ENCODE results near the gene PGC. TPM values are rescaled to one million over a fixed set of nuclear protein-coding genes. Genes with fewer than 3 reads are reported as not detected.

Gene PGC
- total RNA-seq, 4 donors from 2014 or later = not detected

DNA sequence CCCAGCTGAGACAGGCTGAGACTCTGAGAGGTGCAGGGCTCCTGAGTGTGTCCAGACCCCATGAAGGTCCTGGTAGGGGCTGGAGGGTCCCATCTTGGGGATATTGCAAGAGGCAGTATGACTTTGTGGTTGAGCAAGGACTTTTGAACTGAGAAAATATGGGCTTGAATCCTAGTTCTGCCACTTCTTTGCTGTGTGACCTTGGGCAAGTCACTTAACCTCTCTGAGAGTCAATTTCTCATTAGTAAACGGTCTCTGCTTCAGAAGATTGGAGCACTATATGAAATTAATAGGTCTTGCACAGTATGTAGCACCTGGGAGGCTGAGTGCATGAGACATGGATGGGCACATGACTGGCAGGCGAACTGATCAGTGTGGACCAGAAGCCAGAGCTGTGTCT lies 54.5 kb downstream of the PGC start:
- Histone ChIP-seq H3K27me3 (no peaks in the 10 kb centered on the region), H3K27ac (no peak overlapping the region), H3K4me1 (no peaks in the 10 kb centered on the region), H3K36me3 (peaks cover 0 to 25% (median 0%) of the 10 kb centered on the region in 3 donors), H3K4me3 (no peak overlapping the region), H3K9me3 (no peaks in the 10 kb centered on the region)
- no peak for DNase-seq
- TF ChIP-seq POLR2A (IDR thresholded peaks at IDR 0.05) = no peak
- TF ChIP-seq, protein P1, sequence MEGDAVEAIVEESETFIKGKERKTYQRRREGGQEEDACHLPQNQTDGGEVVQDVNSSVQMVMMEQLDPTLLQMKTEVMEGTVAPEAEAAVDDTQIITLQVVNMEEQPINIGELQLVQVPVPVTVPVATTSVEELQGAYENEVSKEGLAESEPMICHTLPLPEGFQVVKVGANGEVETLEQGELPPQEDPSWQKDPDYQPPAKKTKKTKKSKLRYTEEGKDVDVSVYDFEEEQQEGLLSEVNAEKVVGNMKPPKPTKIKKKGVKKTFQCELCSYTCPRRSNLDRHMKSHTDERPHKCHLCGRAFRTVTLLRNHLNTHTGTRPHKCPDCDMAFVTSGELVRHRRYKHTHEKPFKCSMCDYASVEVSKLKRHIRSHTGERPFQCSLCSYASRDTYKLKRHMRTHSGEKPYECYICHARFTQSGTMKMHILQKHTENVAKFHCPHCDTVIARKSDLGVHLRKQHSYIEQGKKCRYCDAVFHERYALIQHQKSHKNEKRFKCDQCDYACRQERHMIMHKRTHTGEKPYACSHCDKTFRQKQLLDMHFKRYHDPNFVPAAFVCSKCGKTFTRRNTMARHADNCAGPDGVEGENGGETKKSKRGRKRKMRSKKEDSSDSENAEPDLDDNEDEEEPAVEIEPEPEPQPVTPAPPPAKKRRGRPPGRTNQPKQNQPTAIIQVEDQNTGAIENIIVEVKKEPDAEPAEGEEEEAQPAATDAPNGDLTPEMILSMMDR (IDR thresholded peaks at IDR 0.05) = no peak

DNA sequence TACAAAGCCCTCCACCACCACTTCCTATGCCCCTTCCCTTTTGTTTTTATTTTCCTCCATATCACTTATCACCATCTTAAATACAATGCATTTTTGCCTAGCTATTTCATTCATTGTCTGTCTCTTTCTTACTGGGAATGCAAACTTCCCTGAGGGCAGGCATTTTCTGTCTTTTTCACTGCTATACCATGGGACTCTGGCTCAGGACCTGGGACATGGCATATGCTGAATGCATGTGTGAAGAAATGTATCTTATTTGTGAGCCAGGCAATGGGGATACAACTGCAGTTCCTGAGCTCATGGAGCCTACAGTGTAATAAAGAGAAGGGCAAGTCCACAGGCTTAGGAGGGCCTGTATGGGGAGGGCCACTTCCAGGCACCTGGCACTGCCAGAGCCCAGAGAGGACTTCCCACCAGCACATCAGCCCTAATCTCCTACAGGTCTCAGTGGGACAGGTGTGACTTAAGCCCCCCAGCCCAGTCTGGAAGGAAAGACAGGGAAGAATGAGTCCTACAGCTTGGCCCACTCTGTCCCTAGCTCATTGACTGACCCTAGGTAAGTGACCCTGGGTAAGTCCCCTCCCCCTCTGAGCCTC lies 55.0 kb downstream of the PGC start:
- Histone ChIP-seq H3K27me3 (no peaks in the 10 kb centered on the region), H3K4me1 (no peaks in the 10 kb centered on the region), H3K4me3 (no peak overlapping the region), H3K27ac (no peak overlapping the region), H3K9me3 (no peaks in the 10 kb centered on the region), H3K36me3 (peaks cover 0 to 30% (median 0%) of the 10 kb centered on the region in 3 donors)
- DNase-seq = peak in 1 of 3 donors; percentile 7
- no peak for TF ChIP-seq POLR2A (IDR thresholded peaks at IDR 0.05)
- TF ChIP-seq, protein P1 (IDR thresholded peaks at IDR 0.05) = no peak

DNA sequence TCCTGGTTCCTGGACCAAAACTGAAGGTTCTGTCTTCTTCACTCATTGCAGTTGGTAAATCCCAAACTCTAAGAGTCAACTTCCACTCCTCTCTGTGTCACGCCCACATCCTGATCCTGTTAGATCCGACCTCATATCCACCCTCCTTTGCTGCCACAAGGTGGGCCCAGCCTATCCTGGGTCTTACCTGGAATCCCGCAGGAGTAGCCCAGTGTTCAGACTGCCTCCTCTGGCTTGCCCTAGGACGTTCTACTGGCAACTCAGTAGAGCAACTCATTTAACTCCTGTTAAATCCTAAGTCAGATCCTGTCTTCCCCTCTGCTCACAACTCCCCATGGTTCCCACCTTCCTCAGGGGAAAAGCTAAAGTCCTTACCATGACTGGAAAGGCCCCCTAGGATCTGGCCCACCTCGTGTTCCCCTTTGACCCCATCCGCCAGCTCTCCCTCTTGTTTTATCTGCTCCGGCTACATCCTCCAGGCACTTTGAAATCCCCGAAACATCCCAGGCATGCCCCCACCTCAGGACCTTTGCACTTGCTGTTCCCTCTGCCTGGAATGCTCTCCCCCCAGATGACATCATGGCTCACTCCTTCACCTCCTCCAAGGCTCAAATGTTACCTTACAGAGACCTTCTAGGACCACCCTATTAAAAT lies 55.6 kb downstream of the PGC start:
- no peak overlapping the region for H3K27ac ChIP-seq
- H3K9me3 ChIP-seq = no peaks in the 10 kb centered on the region
- DNase-seq = no peak
- no peak overlapping the region for H3K4me3 ChIP-seq
- no peaks in the 10 kb centered on the region for H3K4me1 ChIP-seq
- no peaks in the 10 kb centered on the region for H3K27me3 ChIP-seq
- H3K36me3 ChIP-seq = peaks cover 0 to 37% (median 0%) of the 10 kb centered on the region in 3 donors
- TF ChIP-seq POLR2A (IDR thresholded peaks at IDR 0.05) = no peak
- TF ChIP-seq, protein P1 (IDR thresholded peaks at IDR 0.05) = no peak

DNA sequence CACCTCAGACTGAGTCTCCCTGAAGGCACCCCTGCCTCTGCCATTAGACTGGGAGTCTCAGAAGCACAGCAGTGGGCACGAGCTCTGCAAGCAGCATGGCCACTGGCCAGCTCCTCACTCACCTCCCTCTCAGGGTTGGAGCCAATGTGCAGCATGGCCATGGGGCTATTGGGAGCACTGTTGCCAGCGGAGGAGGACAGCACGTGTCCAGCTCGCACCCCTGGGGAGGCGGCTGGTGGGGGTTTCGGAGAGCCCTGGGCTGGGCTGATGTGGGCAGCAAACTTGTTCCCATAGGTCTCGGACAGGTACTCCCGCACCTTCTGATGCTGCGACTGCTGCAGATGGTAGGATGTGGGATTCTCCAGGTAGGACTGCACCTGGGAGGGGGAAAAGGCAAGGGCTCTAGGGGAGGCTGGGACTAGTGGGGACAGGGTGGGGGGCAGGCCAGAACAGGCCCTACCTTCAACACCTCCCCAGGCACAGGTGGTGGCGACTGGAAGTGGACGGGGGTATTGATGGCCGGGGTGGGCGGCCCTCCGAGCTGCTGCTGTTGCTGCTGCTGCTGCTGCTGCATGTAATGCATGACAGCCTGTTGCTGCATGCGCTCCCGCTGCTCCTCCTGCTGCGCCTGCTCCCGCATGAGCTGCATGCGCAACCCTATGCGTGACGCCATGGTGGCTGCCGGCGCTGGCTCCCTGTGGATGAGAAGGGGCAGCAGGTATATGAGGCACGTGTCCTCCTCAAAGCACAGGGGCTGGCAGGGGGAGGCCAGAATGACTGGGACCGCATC lies 56.5 kb downstream of the PGC start:
- Histone ChIP-seq H3K27ac (no peak overlapping the region), H3K36me3 (peaks cover 0 to 43% (median 0%) of the 10 kb centered on the region in 3 donors)

More for the DNA sequence above, 56.5 kb downstream of the PGC start:
- TF ChIP-seq, protein P1 (IDR thresholded peaks at IDR 0.05) = no peak
- no peak for TF ChIP-seq POLR2A (IDR thresholded peaks at IDR 0.05)
- H3K27me3 ChIP-seq = no peaks in the 10 kb centered on the region
- H3K9me3 ChIP-seq = no peaks in the 10 kb centered on the region
- DNase-seq = peak in 1 of 3 donors; percentile 37
- no peak overlapping the region for H3K4me3 ChIP-seq
- H3K4me1 ChIP-seq = no peaks in the 10 kb centered on the region

Measured in Peyer's patch (tissue), 4 donors.